Fibroblast of the aortic adventitia (primary cell): ENCODE measurements around the gene TMEM250. TPM values are rescaled to one million over a fixed set of nuclear protein-coding genes. Genes with fewer than 3 reads are reported as not detected.

Experiments used
- DNase-seq: peaks from one replicate; pipeline ENCODE4 v3.0.0-alpha.2; 2010; ENCODE audit warnings: low read depth
- H3K4me3 ChIP-seq: 2 replicates; pipeline ENCODE4 v1.5.1; 2011; ENCODE audit warnings: low read depth, mild to moderate bottlenecking, control low read depth, low read length, moderate library complexity
- CTCF ChIP-seq: IDR thresholded peaks from 2 replicates; pipeline ENCODE4 v1.5.1; 2011; ENCODE audit warnings: mild to moderate bottlenecking, low read length, control low read depth, inconsistent platforms; ENCODE audit not compliant: insufficient read depth
- total RNA-seq: library from RNA; depleted of rRNA; stranded (reverse); fragments of >200 nt; gene quantifications from 2 replicates; pipeline ENCODE4 v1.2.3, GENCODE V29; 2012; ENCODE audit warnings: low replicate concordance

The TMEM250 gene
- total RNA-seq, 1 donor, result 46.1 TPM

- no peak for TF ChIP-seq CTCF
- DNase-seq, result no peak
- no peak overlapping the region for H3K4me3 ChIP-seq
Measured at GRCh38 chr9:136147038-136147889, 28.6 kb upstream of the TMEM250 start.

GRCh38 chr9:136146126-136147037, 27.7 kb upstream of the TMEM250 start:
- no peak for TF ChIP-seq CTCF
- H3K4me3 ChIP-seq, result no peak overlapping the region
- DNase-seq, result no peak

GRCh38 chr9:136145580-136145979, 26.9 kb upstream of the TMEM250 start:
- TF ChIP-seq CTCF, result no peak

GRCh38 chr9:136144450-136144849, 25.8 kb upstream of the TMEM250 start:
- no peak overlapping the region for H3K4me3 ChIP-seq
- no peak for TF ChIP-seq CTCF
- no peak for DNase-seq

More at GRCh38 chr9:136145580-136145979, 26.9 kb upstream of the TMEM250 start:
- no peak overlapping the region for H3K4me3 ChIP-seq
- DNase-seq, result no peak

- no peak overlapping the region for H3K4me3 ChIP-seq
- peak; percentile 21 for DNase-seq
- peak; percentile 36 for TF ChIP-seq CTCF
Measured at GRCh38 chr9:136143215-136144001, 24.7 kb upstream of the TMEM250 start.

- no peak for TF ChIP-seq CTCF
- DNase-seq, result no peak
- no peak overlapping the region for H3K4me3 ChIP-seq
Measured at GRCh38 chr9:136142859-136143214, 24.2 kb upstream of the TMEM250 start.
